HepG2 (cell line): Measurements from ENCODE around the gene PDGFB. TPM values are rescaled to one million over a fixed set of nuclear protein-coding genes. Genes with fewer than 3 reads are reported as not detected.

ENCODE experiments used
- ATAC-seq: fragments of 200-7000 bp; cut with Tn5 transposase; 3 replicates; pipeline ENCODE4 v1.9.1; 2020; ENCODE audit warnings: mild to moderate bottlenecking, moderate library complexity
- BruUV-seq: library from RNA; stranded (reverse); fragments of 400-500 nt; replicated peaks from 2 replicates; lab custom pipeline; 2021; lab: Mats Ljungman, UMichigan
- CTCF ChIA-PET: fragments of 300-600 bp; formaldehyde crosslinking; extraction: SDS; loops from one replicate; lab custom pipeline; 2021; ENCODE audit warnings: low total read pairs, inconsistent platforms, low intra/inter-chr PET ratio; lab: Yijun Ruan, JAX
- POLR2A ChIA-PET: fragments of 350-600 bp; sonication (Branson Sonifier 250); formaldehyde crosslinking; loops from one replicate; lab custom pipeline; 2020; ENCODE audit warnings: antibody characterized with exemption, inconsistent platforms; lab: Yijun Ruan, JAX
- DNase-seq: peaks from one replicate; pipeline ENCODE4 v3.0.0-alpha.2; 2015; ENCODE audit warnings: low spot score
- FAIRE-seq: peaks from 3 replicates; lab custom pipeline; 2011; peaks lifted over from hg19 to GRCh38; lab: Jason Lieb, UNC
- H2AFZ ChIP-seq: one replicate; pipeline ENCODE4 v1.6.1; 2011; ENCODE audit warnings: low read length, inconsistent platforms
- H3K27ac ChIP-seq: fragments of 300-600 bp; 3 replicates; pipeline ENCODE4 v1.8.0; 2011; ENCODE audit warnings: mixed run types, mild to moderate bottlenecking, mixed read lengths, low read length, inconsistent platforms; ENCODE audit not compliant: insufficient read depth; ENCODE audit errors: extremely low read length
- H3K27me3 ChIP-seq, 2 experiments: fragments of 200-600 bp in 1 of 2; 2 replicates in 1 of 2; 3 replicates in 1 of 2; pipeline versions ENCODE4 v1.6.0 to v1.8.0; 2011; ENCODE audit warnings: low read length in 2 of 2, mild to moderate bottlenecking in 2 of 2, moderate library complexity in 2 of 2, inconsistent platforms in 1 of 2; ENCODE audit not compliant: insufficient read depth in 2 of 2, control insufficient read depth in 1 of 2
- H3K36me3 ChIP-seq, 2 experiments: fragments of 200-600 bp in 1 of 2; replicated peaks in 1 of 2; 2 replicates in 1 of 2; 3 replicates in 1 of 2; pipeline versions ENCODE4 v1.5.1 to v1.8.0; 2011; ENCODE audit warnings: low read length in 2 of 2, inconsistent platforms in 1 of 2; ENCODE audit not compliant: insufficient read depth in 2 of 2, control insufficient read depth in 1 of 2
- H3K4me1 ChIP-seq: 2 replicates; pipeline ENCODE4 v1.5.1; 2012; ENCODE audit warnings: low read length, inconsistent platforms; ENCODE audit not compliant: insufficient read depth
- H3K4me2 ChIP-seq: 2 replicates; pipeline ENCODE4 v1.6.0; 2011; ENCODE audit warnings: low read depth, low read length, inconsistent platforms
- H3K4me3 ChIP-seq, 3 experiments: fragments of 200-600 bp in 1 of 3; sonication (generic), shearing (Covaris generic) in 1 of 3; replicated peaks in 1 of 3; 2 replicates each; pipeline ENCODE4 v1.5.1; 2011 to 2016; ENCODE audit warnings: low read length in 3 of 3, inconsistent platforms in 2 of 3, low read depth in 2 of 3, mild to moderate bottlenecking in 2 of 3, control low read depth in 1 of 3, mixed read lengths in 1 of 3; ENCODE audit not compliant: insufficient read depth in 1 of 3
- H3K79me2 ChIP-seq: one replicate; pipeline ENCODE4 v1.6.1; 2011; ENCODE audit warnings: low read length, inconsistent platforms; ENCODE audit not compliant: insufficient read depth
- H3K9ac ChIP-seq: 2 replicates; pipeline ENCODE4 v1.6.0; 2011; ENCODE audit warnings: mild to moderate bottlenecking, low read depth, low read length, inconsistent platforms; ENCODE audit not compliant: insufficient read depth
- H3K9me3 ChIP-seq: 2 replicates; pipeline ENCODE4 v1.5.1; 2012; ENCODE audit warnings: mild to moderate bottlenecking, low read length
- H4K20me1 ChIP-seq: 2 replicates; pipeline ENCODE4 v1.6.0; 2011; ENCODE audit warnings: inconsistent platforms, mild to moderate bottlenecking, low read length, moderate library complexity; ENCODE audit not compliant: insufficient read depth
- BRCA1 ChIP-seq: sonication (generic); formaldehyde crosslinking; IDR thresholded peaks from 2 replicates; pipeline ENCODE4 v1.4.0; 2020; ENCODE audit warnings: missing genetic modification reagents
- ELF1 ChIP-seq: sonication (generic); formaldehyde crosslinking; IDR thresholded peaks from 2 replicates; pipeline ENCODE4 v1.4.0; 2020; ENCODE audit warnings: missing genetic modification reagents
- GATAD2A ChIP-seq: IDR thresholded peaks from 2 replicates; pipeline ENCODE4 v1.6.1; 2016
- KAT8 ChIP-seq: IDR thresholded peaks from 2 replicates; pipeline ENCODE4 v1.6.1; 2016; ENCODE audit warnings: missing genetic modification reagents, missing compliant biosample characterization
- MBNL3 ChIP-seq: fragments of 250-450 bp; sonication (Bioruptor Pico); conservative IDR thresholded peaks from 2 replicates; pipeline ENCODE4 v1.8.0; 2022; ENCODE audit warnings: mild to moderate bottlenecking, inconsistent platforms
- SAFB2 ChIP-seq: sonication (generic); formaldehyde crosslinking; IDR thresholded peaks from 2 replicates; pipeline ENCODE4 v1.5.1; 2020; ENCODE audit warnings: missing genetic modification reagents, low read depth, mild to moderate bottlenecking, borderline replicate concordance
- U2AF2 ChIP-seq: fragments of 200-400 bp; formaldehyde crosslinking; IDR thresholded peaks from 2 replicates; pipeline ENCODE4 v1.6.1; 2017; ENCODE audit warnings: low read depth, mild to moderate bottlenecking, low read length
- YEATS4 ChIP-seq: sonication (generic); formaldehyde crosslinking; IDR thresholded peaks from 2 replicates; pipeline ENCODE4 v1.4.0; 2020; ENCODE audit warnings: missing genetic modification reagents, borderline replicate concordance
- ZBTB25 ChIP-seq: IDR thresholded peaks from 2 replicates; pipeline ENCODE4 v1.6.1; 2018; ENCODE audit warnings: missing genetic modification reagents
- ZBTB46 ChIP-seq: sonication (generic); formaldehyde crosslinking; IDR thresholded peaks from 2 replicates; pipeline ENCODE4 v1.4.0; 2020; ENCODE audit warnings: mild to moderate bottlenecking, missing genetic modification reagents, borderline replicate concordance
- ZMYM3 ChIP-seq: sonication (generic); formaldehyde crosslinking; IDR thresholded peaks from 2 replicates; pipeline ENCODE4 v1.5.1; 2020; ENCODE audit warnings: mild to moderate bottlenecking, missing genetic modification reagents
- ZMYM4 ChIP-seq: sonication (generic); formaldehyde crosslinking; IDR thresholded peaks from 2 replicates; pipeline ENCODE4 v1.8.1; 2023; ENCODE audit warnings: mild to moderate bottlenecking, missing genetic modification reagents
- ZNF382 ChIP-seq: sonication (generic); formaldehyde crosslinking; IDR thresholded peaks from 2 replicates; pipeline ENCODE4 v1.5.0; 2020; ENCODE audit warnings: missing genetic modification reagents, mild to moderate bottlenecking, borderline replicate concordance
- ZNF431 ChIP-seq: sonication (generic); formaldehyde crosslinking; IDR thresholded peaks from 2 replicates; pipeline ENCODE4 v1.9.0; 2022; ENCODE audit warnings: missing genetic modification reagents, low read depth, mild to moderate bottlenecking, borderline replicate concordance
- ZNF629 ChIP-seq: sonication (generic); formaldehyde crosslinking; conservative IDR thresholded peaks from 2 replicates; pipeline ENCODE4 v1.5.0; 2020; ENCODE audit warnings: missing genetic modification reagents
- ZNF678 ChIP-seq: sonication (generic); formaldehyde crosslinking; IDR thresholded peaks from 2 replicates; pipeline ENCODE4 v1.4.0; 2020; ENCODE audit warnings: mild to moderate bottlenecking, missing genetic modification reagents
- ZNF772 ChIP-seq: sonication (generic); formaldehyde crosslinking; IDR thresholded peaks from 2 replicates; pipeline ENCODE4 v1.5.0; 2020; ENCODE audit warnings: mild to moderate bottlenecking, missing genetic modification reagents
- ZNF781 ChIP-seq: sonication (generic); formaldehyde crosslinking; IDR thresholded peaks from 2 replicates; pipeline ENCODE4 v1.5.1; 2020; ENCODE audit warnings: borderline replicate concordance, mild to moderate bottlenecking, missing genetic modification reagents; ENCODE audit errors: not compliant biosample characterization
- ZNF792 ChIP-seq: IDR thresholded peaks from 2 replicates; pipeline ENCODE4 v1.6.1; 2016
- WGBS: methylation state at CpG from one replicate; pipeline ENCODE4 v1.1.6; 2017; ENCODE audit warnings: low lambda C conversion rate; 5-methylcytosine and 5-hydroxymethylcytosine counted together
- in situ Hi-C: cut with HindIII; loops from 2 replicates; pipeline ENCODE4 v1.10.0; 2017; ENCODE audit warnings: low pct_unique_long_range_greater_than_20kb; ENCODE audit not compliant: extremely low pct_ligation_motif_present
- intact Hi-C: fragments of 100-400 bp; cut with micrococcal nuclease; formaldehyde crosslinking; loops from one replicate; pipeline ENCODE4 v1.10.0; 2022; ENCODE audit not compliant: unreplicated experiment
- polyA plus RNA-seq, 8 experiments: library from polyadenylated mRNA; depleted of rRNA in 3 of 8; stranded (reverse) in 7 of 8; unstranded in 1 of 8; fragments of >200 nt; fragmentation: Illumina TruSeq in 4 of 8; extraction: Trizol in 4 of 8; gene quantifications; 2 replicates each; pipeline versions ENCODE4 v1.2.1 to v1.2.3, GENCODE V29; 2011 to 2016; ENCODE audit warnings: low read depth in 4 of 8, missing spikeins in 1 of 8, mixed read lengths in 1 of 8; ENCODE audit not compliant: insufficient read depth in 1 of 8
- total RNA-seq, 5 experiments: library from RNA; depleted of rRNA; stranded (reverse); fragments of >200 nt; fragmentation: Illumina TruSeq; extraction: Trizol; gene quantifications; 2 replicates each; pipeline ENCODE4 v1.2.3, GENCODE V29; 2016; ENCODE audit warnings: low read depth in 1 of 5

The PDGFB gene
- total and polyA plus RNA-seq, 2 of the 13 experiments (the other 11 are each of a cell fraction or from before 2014, with no cell fraction given) = 1.4 to 10.1 TPM

- no peak for TF ChIP-seq KAT8 (CRISPR knock-in tag)
- peak; percentile 94 for TF ChIP-seq ZNF629
- no peak for TF ChIP-seq ZNF772 (CRISPR knock-in tag)
- TF ChIP-seq MBNL3 = no peak
- TF ChIP-seq U2AF2 = no peak
- TF ChIP-seq ZNF431 (CRISPR knock-in tag) = no peak
- no peak for TF ChIP-seq ZNF781 (CRISPR knock-in tag)
- peak; percentile 61 for TF ChIP-seq ZMYM3
- TF ChIP-seq ELF1 (CRISPR knock-in tag) = no peak
- no peak for TF ChIP-seq ZMYM4 (CRISPR knock-in tag)
- TF ChIP-seq YEATS4 (CRISPR knock-in tag) = no peak
These were observed 4.4 kb upstream of the PDGFB start (continued) for GRCh38 chr22:39249086-39249704.

GRCh38 chr22:39248254-39248653 is 3.5 kb upstream of the PDGFB start:
- Histone ChIP-seq H4K20me1 (peaks cover 3% of the 10 kb centered on the region; the same call in 1 of the 2 replicates), H3K4me1 (peaks cover 55% of the 10 kb centered on the region), H3K4me3 (no peak overlapping the region), H3K9me3 (no peaks in the 10 kb centered on the region), H3K4me2 (no peak overlapping the region), H3K27me3 (peaks cover 0 to 12% of the 10 kb centered on the region in 2 experiments; a peak in 2 of 5 replicates), H3K9ac (no peak overlapping the region), H3K27ac (no peak overlapping the region), H2AFZ (no peak overlapping the region), H3K79me2 (peaks cover 1% of the 10 kb centered on the region), H3K36me3 (no peaks in the 10 kb centered on the region)
- in situ Hi-C loops = no loop called here
- BruUV-seq = no TSS peak
- intact Hi-C loops = loop anchor here (10.0 kb wide), 1 partner anchor 73 kb away; no protein-coding TSS in a partner anchor
- no peak for DNase-seq
- CTCF ChIA-PET = no interaction called here
- WGBS = 71% methylated on average over 5 of the region's 5 CpGs
- POLR2A ChIA-PET = no interaction called here
- TF ChIP-seq GATAD2A = no peak
- TF ChIP-seq ZNF792 (CRISPR knock-in tag) = no peak
- TF ChIP-seq ZNF678 = no peak
- no peak for TF ChIP-seq BRCA1
- no peak for TF ChIP-seq ZNF382 (CRISPR knock-in tag)
- TF ChIP-seq ZBTB46 (CRISPR knock-in tag) = no peak
- no peak for TF ChIP-seq ZBTB25 (CRISPR knock-in tag)
- no peak for TF ChIP-seq SAFB2
- no peak for ATAC-seq
- no peak for FAIRE-seq
